OCI-LY7 (cell line): ENCODE data around the gene SMIM35. TPM values are rescaled to one million over a fixed set of nuclear protein-coding genes. Genes with fewer than 3 reads are reported as not detected.

ENCODE experiments used
- BruUV-seq: library from RNA; stranded (reverse); fragments of 400-500 nt; replicated peaks from 2 replicates; lab custom pipeline; 2021; lab: Mats Ljungman, UMichigan
- CTCF ChIA-PET: fragments of 300-600 bp; sonication (Branson Sonifier 250); formaldehyde crosslinking; loops from one replicate; lab custom pipeline; 2022; ENCODE audit warnings: antibody characterized with exemption; ENCODE audit not compliant: unreplicated experiment; lab: Charles Lee
- POLR2A ChIA-PET: fragments of 300-600 bp; sonication (Branson Sonifier 250); formaldehyde crosslinking; loops from one replicate; lab custom pipeline; 2022; ENCODE audit warnings: antibody characterized with exemption; lab: Charles Lee
- DNase-seq: peaks from one replicate; pipeline ENCODE4 v3.0.0-alpha.2; 2015; ENCODE audit warnings: low spot score
- H2AFZ ChIP-seq: fragments of 200-600 bp; sonication (generic), shearing (Covaris generic); 2 replicates; pipeline ENCODE4 v1.6.1; 2014; ENCODE audit warnings: mild to moderate bottlenecking, antibody characterized with exemption, low read length, moderate library complexity
- H3K27ac ChIP-seq: fragments of 200-600 bp; sonication (generic); 2 replicates; pipeline ENCODE4 v1.5.1; 2014; ENCODE audit warnings: mixed run types, low read depth, mild to moderate bottlenecking, moderate library complexity, low read length, inconsistent platforms; ENCODE audit not compliant: poor library complexity, severe bottlenecking
- H3K36me3 ChIP-seq: fragments of 200-600 bp; sonication (generic); 2 replicates; pipeline ENCODE4 v1.6.1; 2014; ENCODE audit warnings: mild to moderate bottlenecking, antibody characterized with exemption, low read length, moderate library complexity, mixed read lengths; ENCODE audit not compliant: insufficient read depth
- H3K4me1 ChIP-seq: fragments of 200-600 bp; sonication (generic); 2 replicates; pipeline ENCODE4 v1.5.1; 2014; ENCODE audit warnings: mild to moderate bottlenecking, low read length; ENCODE audit not compliant: insufficient read depth, poor library complexity, severe bottlenecking
- H3K4me2 ChIP-seq: fragments of 200-600 bp; sonication (generic); 2 replicates; pipeline ENCODE4 v1.6.1; 2014; ENCODE audit warnings: mild to moderate bottlenecking, low read length
- H3K4me3 ChIP-seq: fragments of 200-600 bp; sonication (generic); 2 replicates; pipeline ENCODE4 v1.5.1; 2014; ENCODE audit warnings: mild to moderate bottlenecking, low read depth, low read length; ENCODE audit not compliant: poor library complexity, severe bottlenecking
- H3K79me2 ChIP-seq: fragments of 200-600 bp; sonication (generic); 2 replicates; pipeline ENCODE4 v1.6.1; 2016; ENCODE audit warnings: low read depth, mild to moderate bottlenecking, low read length, moderate library complexity, mixed read lengths; ENCODE audit not compliant: insufficient read depth
- H3K9me2 ChIP-seq: fragments of 200-600 bp; sonication (generic); 2 replicates; pipeline ENCODE4 v1.6.1; 2016; ENCODE audit warnings: mild to moderate bottlenecking, low read length, mixed read lengths; ENCODE audit not compliant: insufficient read depth
- H3K9me3 ChIP-seq: fragments of 200-600 bp; sonication (generic); 2 replicates; pipeline ENCODE4 v1.6.1; 2014; ENCODE audit warnings: mild to moderate bottlenecking, mixed run types, low read length, mixed read lengths
- H4K20me1 ChIP-seq: fragments of 200-600 bp; sonication (generic); 2 replicates; pipeline ENCODE4 v1.6.1; 2014; ENCODE audit warnings: mild to moderate bottlenecking, antibody characterized with exemption, low read length, moderate library complexity, mixed read lengths; ENCODE audit not compliant: insufficient read depth
- EZH2phosphoT487 ChIP-seq: fragments of 200-600 bp; sonication (generic); IDR thresholded peaks from 2 replicates; pipeline ENCODE4 v1.6.1; 2018; ENCODE audit warnings: low read depth, borderline replicate concordance, mild to moderate bottlenecking, mixed run types, antibody characterized with exemption, low read length, moderate library complexity, mixed read lengths
- intact Hi-C: fragments of 100-400 bp; cut with micrococcal nuclease; formaldehyde crosslinking; loops from one replicate; pipeline ENCODE4 v1.10.0; 2022; ENCODE audit not compliant: unreplicated experiment
- total RNA-seq, 2 experiments: library from RNA; depleted of rRNA in 1 of 2; stranded (reverse); fragments of >200 nt in 1 of 2; shearing (Covaris generic) in 1 of 2; gene quantifications; 2 replicates each; pipeline ENCODE4 v1.2.3, GENCODE V29; 2014 to 2022
- TF ChIP-seq, protein P1 (sequence below): fragments of 200-600 bp; sonication (generic); conservative IDR thresholded peaks from 2 replicates; pipeline ENCODE4 v1.5.1; 2014; ENCODE audit warnings: mild to moderate bottlenecking, antibody characterized with exemption, low read length, moderate library complexity, mixed read lengths

SMIM35 gene
- total RNA-seq, 2 experiments from 2014 or later: 0.06 to 0.67 TPM

DNA sequence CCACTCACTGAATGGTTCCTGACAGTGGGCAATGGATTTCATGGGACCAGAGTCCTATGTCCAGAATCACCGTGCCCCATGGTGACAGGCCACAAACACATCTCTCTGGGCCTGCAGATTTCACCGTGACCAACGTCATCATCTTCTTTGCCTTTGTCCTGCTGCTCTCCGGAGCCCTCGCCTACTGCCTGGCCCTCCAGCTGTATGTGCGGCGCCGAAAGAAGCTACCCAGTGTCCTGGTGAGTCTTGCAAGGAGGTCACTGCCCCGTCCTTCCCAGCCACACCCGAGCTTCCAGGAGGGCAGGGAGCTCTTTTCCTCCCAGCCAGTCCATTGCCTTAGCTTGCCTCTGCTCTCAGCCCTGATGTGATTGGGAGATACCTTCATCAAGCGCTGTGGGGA is 91.3 kb downstream of the SMIM35 start:
- Histone ChIP-seq H3K27ac (no peak overlapping the region), H3K4me2 (no peak overlapping the region), H3K4me3 (no peak overlapping the region), H3K79me2 (no peaks in the 10 kb centered on the region), H3K36me3 (peaks cover 99% of the 10 kb centered on the region), H3K9me2 (no peaks in the 10 kb centered on the region), H3K4me1 (peaks cover 37% of the 10 kb centered on the region), H3K9me3 (no peaks in the 10 kb centered on the region), H4K20me1 (no peaks in the 10 kb centered on the region), H2AFZ (no peak overlapping the region)
- no peak for DNase-seq
- no TSS peak for BruUV-seq
- TF ChIP-seq, protein P1, sequence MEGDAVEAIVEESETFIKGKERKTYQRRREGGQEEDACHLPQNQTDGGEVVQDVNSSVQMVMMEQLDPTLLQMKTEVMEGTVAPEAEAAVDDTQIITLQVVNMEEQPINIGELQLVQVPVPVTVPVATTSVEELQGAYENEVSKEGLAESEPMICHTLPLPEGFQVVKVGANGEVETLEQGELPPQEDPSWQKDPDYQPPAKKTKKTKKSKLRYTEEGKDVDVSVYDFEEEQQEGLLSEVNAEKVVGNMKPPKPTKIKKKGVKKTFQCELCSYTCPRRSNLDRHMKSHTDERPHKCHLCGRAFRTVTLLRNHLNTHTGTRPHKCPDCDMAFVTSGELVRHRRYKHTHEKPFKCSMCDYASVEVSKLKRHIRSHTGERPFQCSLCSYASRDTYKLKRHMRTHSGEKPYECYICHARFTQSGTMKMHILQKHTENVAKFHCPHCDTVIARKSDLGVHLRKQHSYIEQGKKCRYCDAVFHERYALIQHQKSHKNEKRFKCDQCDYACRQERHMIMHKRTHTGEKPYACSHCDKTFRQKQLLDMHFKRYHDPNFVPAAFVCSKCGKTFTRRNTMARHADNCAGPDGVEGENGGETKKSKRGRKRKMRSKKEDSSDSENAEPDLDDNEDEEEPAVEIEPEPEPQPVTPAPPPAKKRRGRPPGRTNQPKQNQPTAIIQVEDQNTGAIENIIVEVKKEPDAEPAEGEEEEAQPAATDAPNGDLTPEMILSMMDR: no peak
- no peak for TF ChIP-seq EZH2phosphoT487
- ChIA-PET CTCF (interaction anchor here (0.5 to 1.2 kb wide), 2 partner anchors 8 to 10 kb away, joined by 3 to 4 read pairs; no protein-coding TSS in a partner anchor), POLR2A (interaction anchor here (1.6 kb wide), 1 partner anchor 12 kb away, joined by 6 read pairs; no protein-coding TSS in a partner anchor)
- intact Hi-C loops: no loop called here

DNA sequence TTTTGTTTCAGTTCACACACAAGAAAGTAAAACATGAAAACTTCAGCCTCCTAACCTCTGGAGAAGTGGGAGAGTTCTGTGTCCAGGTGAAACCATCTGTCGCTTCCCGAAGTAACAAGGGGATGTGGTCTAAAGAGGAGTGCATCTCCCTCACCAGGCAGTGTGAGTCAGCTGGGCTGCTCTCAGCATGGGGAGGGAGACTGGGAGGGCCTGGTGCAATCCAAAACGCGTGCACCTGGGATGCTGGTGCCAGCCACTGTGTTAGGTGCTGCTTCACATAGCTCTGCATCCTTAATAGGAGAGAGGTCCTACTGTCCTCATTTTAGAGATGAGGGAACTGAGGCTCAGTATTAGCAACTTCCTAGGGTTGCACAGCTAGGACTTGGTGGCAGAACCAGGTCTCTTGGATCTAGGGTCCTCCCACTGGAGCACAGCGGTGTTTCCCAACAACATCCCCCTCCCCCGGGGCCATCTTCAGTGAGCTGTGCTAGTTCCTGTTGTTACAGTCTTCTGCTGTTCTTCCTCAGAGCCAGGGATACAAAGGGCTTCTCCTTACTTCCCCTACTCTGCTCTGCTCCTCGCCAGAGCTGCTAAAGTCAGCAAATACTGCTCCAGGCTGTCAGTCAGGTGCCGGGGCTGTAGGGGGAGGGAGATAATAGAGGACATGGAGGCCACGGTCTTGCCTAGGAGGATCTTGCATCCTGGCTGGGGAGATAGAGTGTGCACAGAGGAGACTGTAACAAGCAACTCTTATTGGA is 92.6 kb downstream of the SMIM35 start:
- no peak overlapping the region for H3K27ac ChIP-seq
- H3K4me2 ChIP-seq: no peak overlapping the region

More for the DNA sequence above, 92.6 kb downstream of the SMIM35 start:
- ChIA-PET POLR2A (interaction anchor here (0.7 to 2.7 kb wide), 4 partner anchors 9 to 13 kb away, joined by 3 to 9 read pairs (median 4); no protein-coding TSS in a partner anchor), CTCF (no interaction called here)
- BruUV-seq: no TSS peak
- H2AFZ ChIP-seq: no peak overlapping the region
- no peak for TF ChIP-seq EZH2phosphoT487
- TF ChIP-seq, protein P1: no peak
- H4K20me1 ChIP-seq: no peaks in the 10 kb centered on the region
- H3K36me3 ChIP-seq: peaks cover 100% of the 10 kb centered on the region
- no peaks in the 10 kb centered on the region for H3K9me3 ChIP-seq
- no peaks in the 10 kb centered on the region for H3K79me2 ChIP-seq
- H3K4me3 ChIP-seq: no peak overlapping the region
- H3K9me2 ChIP-seq: no peaks in the 10 kb centered on the region
- H3K4me1 ChIP-seq: peaks cover 39% of the 10 kb centered on the region
- intact Hi-C loops: no loop called here
- DNase-seq: no peak
